GM20000 (cell line): ENCODE measurements around the gene NDUFA13.

Experiments
- DNase-seq: peaks from one replicate; pipeline ENCODE4 v3.0.0; 2012; ENCODE audit warnings: low spot score
- TF ChIP-seq, protein P1 (sequence below): IDR thresholded peaks from 2 replicates; pipeline ENCODE4 v1.5.1; 2012; ENCODE audit warnings: mild to moderate bottlenecking, control low read depth; ENCODE audit errors: extremely low read depth, missing control alignments

The NDUFA13 gene

DNA sequence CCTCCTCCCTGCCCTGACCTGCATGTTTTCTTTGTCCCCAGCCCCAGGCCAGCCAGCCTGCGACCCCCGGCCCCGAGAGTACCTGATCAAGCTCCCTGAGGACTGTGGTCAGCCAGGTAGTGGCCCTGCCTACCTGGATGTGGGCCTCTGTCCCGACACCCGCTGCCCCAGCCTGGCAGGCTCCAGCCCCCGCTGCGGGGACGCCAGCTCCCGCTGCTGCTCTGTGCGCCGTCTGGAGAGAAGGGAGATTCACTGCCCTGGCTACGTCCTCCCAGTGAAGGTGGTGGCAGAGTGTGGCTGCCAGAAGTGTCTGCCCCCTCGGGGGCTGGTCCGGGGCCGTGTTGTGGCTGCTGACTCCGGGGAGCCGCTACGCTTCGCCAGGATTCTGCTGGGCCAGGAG is 27.6 kb downstream of the NDUFA13 start:
- TF ChIP-seq, protein P1, sequence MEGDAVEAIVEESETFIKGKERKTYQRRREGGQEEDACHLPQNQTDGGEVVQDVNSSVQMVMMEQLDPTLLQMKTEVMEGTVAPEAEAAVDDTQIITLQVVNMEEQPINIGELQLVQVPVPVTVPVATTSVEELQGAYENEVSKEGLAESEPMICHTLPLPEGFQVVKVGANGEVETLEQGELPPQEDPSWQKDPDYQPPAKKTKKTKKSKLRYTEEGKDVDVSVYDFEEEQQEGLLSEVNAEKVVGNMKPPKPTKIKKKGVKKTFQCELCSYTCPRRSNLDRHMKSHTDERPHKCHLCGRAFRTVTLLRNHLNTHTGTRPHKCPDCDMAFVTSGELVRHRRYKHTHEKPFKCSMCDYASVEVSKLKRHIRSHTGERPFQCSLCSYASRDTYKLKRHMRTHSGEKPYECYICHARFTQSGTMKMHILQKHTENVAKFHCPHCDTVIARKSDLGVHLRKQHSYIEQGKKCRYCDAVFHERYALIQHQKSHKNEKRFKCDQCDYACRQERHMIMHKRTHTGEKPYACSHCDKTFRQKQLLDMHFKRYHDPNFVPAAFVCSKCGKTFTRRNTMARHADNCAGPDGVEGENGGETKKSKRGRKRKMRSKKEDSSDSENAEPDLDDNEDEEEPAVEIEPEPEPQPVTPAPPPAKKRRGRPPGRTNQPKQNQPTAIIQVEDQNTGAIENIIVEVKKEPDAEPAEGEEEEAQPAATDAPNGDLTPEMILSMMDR: no peak
- DNase-seq: no peak

- TF ChIP-seq, protein P1: no peak
- DNase-seq: no peak
These were observed 28.4 kb downstream of the NDUFA13 start for GRCh38 chr19:19544257-19544953.

DNA sequence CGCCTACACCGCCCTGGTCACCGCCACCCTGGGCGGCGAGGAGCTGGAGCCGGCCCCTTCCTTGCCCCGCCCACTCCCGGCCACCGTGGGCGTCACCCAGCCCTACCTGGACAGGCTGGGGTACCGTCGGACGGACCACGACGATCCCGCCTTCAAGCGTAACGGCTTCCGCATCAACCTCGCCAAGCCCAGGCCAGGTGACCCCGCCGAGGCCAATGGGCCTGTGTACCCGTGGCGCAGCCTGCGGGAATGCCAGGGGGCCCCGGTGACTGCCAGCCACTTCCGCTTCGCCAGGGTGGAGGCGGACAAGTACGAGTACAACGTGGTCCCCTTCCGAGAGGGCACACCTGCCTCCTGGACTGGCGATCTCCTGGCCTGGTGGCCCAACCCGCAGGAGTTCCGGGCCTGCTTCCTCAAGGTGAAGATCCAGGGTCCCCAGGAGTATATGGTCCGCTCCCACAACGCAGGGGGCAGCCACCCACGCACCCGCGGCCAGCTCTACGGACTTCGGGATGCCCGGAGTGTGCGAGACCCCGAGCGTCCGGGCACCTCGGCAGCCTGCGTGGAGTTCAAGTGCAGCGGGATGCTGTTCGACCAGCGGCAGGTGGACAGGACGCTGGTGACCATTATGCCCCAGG is 29.0 kb downstream of the NDUFA13 start:
- no peak for DNase-seq
- TF ChIP-seq, protein P1: no peak

DNA sequence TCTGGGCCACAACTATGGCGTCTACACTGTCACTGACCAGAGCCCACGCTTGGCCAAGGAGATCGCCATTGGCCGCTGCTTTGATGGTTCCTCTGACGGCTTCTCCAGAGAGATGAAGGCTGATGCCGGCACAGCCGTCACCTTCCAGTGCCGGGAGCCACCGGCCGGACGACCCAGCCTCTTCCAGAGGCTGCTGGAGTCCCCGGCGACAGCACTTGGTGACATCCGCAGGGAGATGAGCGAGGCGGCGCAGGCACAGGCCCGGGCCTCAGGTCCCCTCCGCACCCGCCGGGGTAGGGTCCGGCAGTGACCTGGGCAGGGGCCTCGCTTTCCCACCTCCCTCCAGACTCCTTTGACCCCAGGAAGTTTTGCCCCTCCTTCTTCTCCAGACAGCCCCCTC is 29.7 kb downstream of the NDUFA13 start:
- DNase-seq: no peak
- TF ChIP-seq, protein P1: no peak

GRCh38 chr19:19546751-19547162 is 30.7 kb downstream of the NDUFA13 start:
- TF ChIP-seq, protein P1: no peak
- no peak for DNase-seq

DNA sequence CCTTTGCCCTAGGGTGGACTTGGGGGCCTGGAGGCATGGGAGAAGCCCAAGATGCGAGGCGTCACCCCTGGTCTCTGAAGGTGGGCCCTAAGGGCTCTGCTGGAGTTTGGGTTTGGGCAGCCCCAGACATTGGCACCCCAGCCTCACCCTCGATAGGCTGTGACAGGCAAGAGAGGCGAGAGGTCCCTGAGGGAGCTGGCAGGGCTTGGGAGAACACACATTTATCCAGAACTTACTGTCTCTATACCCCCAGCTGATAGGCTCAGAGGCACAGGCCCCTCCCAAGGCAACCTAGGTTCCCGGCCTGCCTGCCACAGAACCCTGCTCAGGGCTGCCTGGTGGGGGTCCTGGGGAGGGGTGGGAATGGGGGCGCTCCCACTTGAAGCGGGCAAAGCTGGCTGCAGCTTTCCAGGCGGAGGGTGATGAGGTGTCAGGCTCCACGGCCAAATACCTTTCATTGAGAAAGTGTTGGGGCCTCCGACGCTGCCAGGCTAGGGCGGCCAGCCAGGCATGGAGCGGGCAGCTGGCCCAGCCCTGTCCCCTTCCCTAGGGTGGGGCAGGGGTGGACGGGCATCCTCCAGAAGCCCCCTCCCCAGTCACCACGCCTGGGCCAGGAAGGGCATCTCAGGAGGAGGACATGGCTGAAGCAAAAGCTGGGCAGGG is 31.8 kb downstream of the NDUFA13 start:
- TF ChIP-seq, protein P1: no peak
- no peak for DNase-seq
